ENCODE results near the gene PAMR1.

The PAMR1 gene

DNA sequence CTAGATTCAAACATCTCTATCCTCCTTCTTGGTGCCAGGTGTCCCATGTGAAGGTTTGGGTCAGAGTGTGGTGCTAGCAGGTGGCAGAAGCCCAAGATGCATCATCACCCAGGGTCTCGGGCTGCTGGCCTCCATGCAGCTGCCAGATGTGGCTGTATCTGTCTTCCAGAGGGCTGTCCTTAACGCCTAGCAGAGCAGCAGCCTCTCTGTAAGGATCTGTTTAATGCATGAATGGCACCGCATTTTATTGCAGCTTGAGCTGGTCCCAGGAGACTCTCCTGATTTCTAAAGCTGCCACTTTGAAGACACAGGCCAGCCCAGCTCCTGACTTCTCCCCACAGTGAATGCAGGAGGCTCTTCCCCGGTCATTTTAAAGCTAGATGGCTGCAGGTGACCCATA is 132.3 kb downstream of the PAMR1 start:
- no peak for ATAC-seq

DNA sequence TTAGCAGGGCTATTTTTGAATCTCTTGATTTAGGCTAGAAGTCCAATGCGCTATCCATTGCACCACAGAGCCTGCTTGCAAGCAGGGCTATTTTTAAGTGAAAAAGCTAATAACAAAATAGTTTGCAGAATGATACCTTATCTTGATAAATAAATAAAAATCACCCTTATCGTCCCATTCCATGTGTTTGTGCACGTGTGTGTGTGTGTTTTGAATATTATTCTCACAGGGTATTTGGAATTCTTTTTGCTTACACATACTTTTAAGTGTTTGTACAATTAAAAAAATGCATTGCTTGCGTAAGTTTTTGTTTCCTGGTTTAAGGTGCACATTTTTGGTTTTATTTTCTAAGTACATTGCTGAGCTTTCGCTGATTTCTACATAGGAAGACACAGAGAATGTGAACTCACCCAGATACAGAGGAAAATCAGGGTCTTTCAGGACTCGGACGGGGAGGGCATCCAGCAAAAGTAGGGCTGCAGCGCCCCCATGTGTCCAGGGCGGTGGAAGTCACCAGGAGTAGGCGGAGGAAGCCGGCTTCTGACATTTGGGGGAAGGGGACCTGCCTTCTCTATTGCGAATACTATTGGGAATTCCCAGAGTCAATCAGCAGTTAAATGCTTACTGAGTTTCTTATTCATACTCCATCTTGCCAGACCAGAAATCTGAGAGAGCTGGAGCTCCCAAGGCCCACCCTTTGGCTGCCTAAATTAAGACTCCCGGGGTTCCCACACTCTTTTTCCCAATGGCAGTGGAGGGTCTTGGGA is 133.3 kb downstream of the PAMR1 start:
- ATAC-seq: peak; percentile 55 to 66

DNA sequence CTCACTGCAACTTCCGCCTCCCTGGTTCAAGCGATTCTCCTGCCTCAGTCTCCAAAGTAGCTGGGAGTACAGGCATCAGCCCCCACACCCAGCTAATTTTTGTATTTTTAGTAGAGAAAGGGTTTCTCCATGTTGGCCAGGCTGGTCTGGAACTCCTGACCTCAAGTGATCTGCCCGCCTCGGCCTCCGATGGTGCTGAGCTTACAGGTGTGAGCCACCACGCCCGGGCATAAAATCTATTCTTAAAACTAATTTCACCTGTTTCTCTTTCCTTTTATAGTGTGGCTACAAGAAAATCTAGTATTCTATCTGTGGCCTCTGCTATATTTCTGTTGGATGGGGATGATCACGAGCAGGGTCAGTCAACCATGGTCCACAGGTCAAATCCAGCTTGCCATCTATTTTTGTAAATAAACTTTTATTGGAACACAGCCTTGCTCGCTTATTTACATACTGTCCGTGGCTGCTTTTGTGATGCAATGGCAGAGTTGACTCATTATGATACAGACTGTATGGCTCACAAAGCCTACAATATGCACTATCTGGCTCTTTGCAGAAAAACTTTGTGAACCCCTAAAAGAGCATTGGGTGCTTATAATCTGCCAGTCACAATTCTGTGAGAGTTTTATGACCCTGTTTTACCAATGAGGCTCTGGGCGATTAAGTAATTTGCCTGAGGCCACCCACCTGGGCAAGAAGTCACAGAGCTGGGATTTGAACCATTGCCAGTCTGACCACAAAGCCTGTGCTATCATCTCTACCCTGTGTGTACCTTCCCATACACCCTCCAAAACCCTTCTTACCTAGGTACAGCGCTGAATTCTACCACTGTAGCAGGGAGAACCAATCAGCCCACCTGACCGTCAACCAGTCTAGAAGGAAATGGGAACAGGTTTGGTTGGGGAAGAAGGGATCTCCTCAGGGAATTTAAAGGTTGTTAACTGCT is 134.4 kb downstream of the PAMR1 start:
- peak; percentile 82 to 89 for ATAC-seq

DNA sequence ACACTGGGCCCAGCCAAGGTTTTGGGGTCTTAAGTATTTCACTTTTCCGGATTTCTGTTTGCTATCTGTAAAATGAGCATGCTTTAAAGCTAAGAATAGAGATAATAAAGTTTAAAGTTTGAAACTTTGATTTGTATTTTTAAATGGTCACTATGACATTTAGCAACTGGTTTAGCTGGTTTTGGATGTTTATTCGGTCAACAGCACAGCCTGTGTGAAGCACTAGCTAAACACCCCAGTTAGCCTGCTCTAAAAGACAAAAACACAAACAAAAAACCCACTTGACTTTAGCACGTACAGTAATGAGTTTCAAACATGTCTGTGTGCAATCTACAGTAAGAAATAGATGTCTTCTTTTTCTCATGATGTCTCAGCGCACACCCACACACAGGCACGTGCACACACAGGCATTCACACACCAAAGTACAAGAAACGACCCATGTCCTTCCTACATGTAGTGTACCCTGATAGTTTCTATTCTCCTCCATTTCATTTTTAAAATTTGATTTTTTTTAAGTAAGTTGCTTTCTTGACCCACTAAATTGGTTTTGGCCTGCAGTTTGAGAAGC is 135.4 kb downstream of the PAMR1 start:
- peak; percentile 37 to 50 for ATAC-seq

DNA sequence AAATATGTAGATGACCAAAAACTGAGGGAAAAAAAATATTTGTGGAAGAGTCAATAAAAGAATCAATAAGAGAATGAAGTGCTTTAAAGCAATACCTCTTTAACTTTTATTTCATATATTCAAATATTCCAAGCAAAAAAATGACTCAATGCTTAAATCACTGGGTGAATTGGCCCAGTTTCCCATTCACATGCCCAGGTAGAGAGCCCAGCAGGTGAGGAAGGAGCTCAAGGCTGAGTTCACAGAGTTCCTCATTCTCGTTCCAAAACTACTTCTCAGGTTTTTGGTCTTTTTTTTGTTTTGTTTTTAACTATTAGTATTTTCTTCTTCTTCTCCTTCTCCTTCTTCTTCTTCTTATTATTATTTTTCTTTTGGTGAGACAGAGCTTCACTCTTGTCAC is 136.3 kb downstream of the PAMR1 start:
- ATAC-seq: no peak

DNA sequence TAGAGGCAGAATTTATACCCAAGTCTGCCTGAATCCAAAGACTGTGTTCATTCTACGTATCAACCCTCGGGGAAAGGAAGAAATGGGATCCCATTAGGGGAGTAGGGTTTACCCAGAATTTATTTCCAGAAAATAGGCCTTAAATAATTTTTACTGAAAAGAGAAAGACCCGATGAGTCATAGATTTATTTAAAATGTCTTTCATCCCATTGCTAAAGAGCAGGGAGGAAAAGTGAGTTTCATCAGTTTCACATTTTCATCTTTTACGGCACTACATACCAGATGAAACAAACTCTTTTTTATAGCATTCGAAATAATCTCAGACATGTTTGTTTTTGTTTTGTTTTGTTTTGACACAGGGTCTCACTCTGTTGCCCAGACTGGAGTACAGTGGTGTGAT is 137.4 kb downstream of the PAMR1 start:
- ATAC-seq: no peak

DNA sequence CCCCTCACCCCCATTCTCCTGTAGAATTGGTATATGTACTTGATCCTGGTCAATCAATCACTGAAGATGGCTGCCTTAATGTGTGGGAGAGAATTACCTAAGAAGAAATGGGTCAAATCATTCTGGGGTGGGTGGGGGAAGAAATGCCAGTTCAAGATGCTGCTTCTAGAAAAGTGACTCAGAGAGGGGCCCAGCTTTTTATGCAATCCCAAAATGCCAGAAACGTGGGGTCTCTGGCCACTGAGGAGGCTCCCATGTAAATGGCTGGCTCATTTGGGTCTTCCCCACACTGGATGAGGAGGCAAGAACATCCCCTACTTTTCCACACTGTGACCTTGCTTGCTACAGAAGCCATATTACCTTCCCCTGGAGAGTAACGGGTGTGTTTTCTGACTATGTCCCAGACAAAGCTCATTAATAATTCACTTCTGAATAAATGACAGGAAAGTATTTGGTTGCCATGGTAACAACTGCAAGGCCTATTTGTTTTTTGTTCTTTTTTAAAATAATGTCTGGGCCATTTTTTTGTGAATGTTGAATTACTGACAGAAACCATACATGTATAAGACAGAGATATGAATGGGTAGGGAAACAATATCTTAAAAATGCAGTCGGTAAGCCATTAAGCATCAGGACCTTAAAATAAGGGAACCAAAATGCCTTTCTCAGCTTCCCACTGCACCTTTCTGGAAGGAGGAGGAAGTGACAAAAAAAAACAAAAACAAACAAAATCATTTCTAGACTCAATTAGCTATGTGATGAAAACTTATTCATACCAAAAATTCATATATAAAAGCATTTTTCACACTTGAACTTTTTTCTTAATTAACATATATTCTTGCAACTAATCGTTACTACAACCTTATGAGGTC is 138.1 kb downstream of the PAMR1 start:
- ATAC-seq: no peak

DNA sequence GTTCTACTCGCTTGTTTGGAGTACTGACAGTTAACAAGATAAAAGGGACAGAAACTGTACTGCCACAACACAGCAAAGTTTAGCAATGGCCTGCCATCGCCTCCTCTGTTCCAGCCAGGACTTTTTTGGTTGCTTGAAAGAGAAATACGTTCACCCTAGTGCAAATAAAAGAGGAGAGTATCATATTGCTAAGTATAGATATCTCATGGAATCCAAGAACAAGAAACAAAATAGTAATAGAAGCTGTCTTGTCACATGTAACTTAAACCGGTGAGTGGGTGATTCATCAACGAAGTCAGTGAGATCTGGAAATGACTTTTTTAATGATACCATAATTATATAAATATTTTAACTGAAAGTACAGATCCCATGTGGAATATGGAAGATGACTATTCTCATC is 141.5 kb downstream of the PAMR1 start:
- ATAC-seq: no peak
